GM19324 (cell line): Measurements from ENCODE around the gene ZNF710.
"Not testable (repeated sequence)": the region's sequence is repeated elsewhere in the genome, so short reads cannot be mapped to it uniquely, and the experiment has no call there.

ENCODE experiments used
- ATAC-seq: cut with Tn5 transposase; IDR thresholded peaks from one replicate; pipeline ENCODE4 v1.9.1; 2021; ENCODE audit warnings: mild to moderate bottlenecking, moderate library complexity; ENCODE audit not compliant: unreplicated experiment, low FRiP score

The ZNF710 gene, protein sequence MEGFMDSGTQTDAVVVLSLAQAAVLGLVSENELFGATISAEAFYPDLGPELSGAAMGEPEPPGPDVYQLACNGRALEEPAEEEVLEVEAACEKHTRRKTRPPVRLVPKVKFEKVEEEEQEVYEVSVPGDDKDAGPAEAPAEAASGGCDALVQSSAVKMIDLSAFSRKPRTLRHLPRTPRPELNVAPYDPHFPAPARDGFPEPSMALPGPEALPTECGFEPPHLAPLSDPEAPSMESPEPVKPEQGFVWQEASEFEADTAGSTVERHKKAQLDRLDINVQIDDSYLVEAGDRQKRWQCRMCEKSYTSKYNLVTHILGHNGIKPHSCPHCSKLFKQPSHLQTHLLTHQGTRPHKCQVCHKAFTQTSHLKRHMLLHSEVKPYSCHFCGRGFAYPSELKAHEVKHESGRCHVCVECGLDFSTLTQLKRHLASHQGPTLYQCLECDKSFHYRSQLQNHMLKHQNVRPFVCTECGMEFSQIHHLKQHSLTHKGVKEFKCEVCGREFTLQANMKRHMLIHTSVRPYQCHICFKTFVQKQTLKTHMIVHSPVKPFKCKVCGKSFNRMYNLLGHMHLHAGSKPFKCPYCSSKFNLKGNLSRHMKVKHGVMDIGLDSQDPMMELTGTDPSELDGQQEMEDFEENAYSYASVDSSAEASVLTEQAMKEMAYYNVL

DNA sequence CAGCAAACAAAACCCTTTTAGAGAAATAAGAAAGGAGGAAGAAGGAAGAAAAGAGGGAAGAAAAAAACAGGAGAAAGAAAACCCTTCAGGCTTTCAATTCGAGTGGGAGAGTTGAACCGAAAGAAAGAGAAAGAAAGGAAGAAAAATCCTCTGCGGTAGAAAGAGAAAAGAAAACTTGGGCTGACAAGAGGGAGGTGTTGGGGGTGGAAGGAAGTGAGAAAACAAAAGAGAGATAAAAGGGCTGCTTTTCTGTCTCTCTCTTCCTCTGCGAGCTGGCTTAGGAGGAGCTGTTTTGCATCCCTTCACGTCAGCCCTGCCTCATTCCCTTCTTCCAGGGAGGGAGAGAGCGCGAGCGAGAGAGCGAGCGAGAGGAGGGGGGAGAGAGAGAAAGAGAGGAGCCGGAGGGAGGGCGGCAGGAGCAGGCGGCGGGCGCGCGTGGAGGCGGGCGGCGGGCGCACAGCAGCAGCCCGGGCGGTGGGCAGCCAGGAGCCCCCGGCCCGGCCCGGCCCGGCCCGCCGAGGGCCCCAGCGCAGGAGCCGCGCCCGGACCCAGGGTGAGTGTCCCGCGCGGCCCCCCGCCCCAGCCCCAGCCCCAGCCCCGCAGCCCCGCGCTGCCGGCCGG lies at the start of gene ZNF710:
ZNF710 (plus strand) TSS at position 263 of the 621 bp plus-strand sequence. CDS start 65,814 bp downstream, outside the sequence.
- ATAC-seq: peak; percentile 23

DNA sequence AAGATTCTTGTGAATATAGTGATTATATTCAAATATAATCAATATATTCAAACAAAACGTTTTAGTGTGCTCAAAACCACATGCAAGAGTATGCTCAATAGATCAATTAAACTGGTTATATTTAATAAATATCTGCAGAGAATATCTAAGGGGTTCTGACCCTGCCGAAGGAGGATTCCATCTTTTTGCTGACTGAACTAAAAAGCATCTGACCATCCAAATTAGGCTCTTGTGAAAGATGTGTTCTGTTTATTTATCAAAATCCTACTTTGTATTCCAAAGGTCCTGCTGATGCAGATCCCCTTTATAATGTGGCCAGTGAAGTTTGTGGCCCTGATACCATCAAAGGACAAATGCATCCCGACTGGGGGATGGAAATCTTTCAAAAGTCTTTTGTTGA lies 46.6 kb upstream of the ZNF710 start:
- ATAC-seq: no peak

DNA sequence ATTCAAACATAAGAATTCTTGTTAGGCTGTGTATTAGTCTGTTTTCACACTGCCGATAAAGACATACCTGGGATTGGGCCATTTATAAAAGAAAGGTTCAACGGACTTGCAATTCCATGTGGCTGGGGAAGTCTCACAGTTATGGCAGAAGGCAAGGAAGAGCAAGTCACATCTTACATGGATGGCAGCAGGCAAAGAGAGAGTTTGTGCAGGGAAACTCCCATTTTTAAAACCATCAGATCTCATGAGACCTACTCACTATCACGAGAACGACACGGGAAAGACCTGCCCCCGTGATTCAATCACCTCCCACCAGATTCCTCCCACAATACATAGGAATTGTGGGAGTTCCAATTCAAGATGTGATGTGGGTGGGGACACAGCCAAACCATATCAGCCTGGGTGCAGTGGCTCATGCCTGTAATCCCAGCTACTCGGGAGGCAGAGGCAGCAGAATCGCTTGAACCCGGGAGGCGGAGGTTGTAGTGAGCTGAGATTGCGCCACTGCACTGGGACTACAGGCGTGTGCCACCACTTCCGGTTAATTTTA lies 45.6 kb upstream of the ZNF710 start:
- ATAC-seq: not testable (repeated sequence)

DNA sequence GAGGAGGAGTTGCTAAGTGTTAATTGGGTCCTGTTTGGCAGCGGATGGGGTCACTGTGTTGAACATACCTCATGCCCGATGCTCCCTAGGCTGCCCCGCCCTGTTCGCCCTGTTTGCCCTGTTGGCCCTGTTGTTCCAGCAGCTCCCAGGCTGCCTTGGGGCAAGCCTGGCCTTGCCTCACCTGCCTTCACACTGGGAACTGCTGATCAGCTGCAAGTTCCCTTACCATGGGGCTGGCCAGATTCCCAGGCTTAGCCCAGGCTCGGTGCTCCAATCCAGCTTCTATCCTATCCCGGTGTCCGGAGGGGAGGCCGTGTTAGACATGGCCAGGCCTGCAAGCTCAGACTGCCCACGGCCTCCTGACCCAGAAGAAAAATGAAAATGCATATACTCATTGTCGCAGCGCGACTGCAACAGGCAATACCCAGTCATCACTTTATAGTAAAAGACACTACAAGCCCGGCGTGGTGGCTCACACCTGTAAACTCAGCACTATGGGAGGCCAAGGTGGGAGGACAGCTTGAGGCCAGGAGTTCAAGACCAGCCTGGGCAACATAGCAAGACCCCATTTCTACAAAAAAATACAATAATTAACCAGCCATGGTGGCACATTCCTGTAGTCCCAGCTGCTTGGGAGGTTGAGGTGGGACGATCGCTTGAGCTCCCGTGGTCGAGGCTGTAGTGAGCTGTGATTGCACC lies 42.9 kb upstream of the ZNF710 start:
- ATAC-seq: no peak

DNA sequence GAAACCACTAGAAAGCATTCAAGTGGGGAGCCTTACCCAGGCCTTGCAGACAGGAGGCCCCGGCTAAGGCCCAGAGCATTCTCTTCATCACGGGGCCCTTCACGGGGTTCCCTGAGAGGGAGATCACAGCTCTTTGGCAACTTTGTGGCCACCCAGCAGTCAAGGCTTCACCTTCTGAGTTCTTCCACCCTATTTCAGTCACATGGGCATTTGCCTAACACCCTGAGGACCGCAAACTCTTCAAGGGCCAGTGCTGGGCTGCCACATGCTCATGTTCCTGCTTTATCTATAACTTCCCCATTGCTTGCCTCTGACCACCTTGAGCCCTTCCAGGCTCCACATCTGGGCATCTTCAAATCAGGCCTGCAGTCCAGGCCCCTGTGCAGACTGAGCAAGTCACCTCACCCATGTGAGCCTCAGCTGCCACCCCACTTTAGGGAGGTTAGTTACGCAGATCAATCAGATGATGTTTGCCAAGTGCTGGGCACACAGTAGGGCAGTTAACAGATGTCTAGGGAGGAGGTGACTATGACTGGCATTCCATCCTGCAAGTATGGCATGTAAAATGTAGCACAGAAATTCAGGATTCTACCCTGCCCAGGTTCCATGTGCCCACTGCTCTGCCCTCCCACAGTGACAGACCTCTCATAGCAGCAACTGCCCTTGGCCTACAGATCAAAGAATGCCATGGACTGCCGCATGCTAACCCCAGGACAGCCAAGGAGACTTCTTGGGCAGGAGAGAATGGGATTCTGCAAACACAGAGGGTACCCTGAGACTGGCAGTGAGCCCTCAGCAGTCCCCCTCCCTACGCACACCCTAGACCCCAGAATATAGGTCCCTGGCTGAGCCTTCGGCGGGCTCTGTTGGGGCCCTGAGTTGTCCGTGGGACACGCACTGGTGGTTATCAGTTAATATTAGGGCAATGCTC lies 37.6 kb upstream of the ZNF710 start:
- no peak for ATAC-seq

DNA sequence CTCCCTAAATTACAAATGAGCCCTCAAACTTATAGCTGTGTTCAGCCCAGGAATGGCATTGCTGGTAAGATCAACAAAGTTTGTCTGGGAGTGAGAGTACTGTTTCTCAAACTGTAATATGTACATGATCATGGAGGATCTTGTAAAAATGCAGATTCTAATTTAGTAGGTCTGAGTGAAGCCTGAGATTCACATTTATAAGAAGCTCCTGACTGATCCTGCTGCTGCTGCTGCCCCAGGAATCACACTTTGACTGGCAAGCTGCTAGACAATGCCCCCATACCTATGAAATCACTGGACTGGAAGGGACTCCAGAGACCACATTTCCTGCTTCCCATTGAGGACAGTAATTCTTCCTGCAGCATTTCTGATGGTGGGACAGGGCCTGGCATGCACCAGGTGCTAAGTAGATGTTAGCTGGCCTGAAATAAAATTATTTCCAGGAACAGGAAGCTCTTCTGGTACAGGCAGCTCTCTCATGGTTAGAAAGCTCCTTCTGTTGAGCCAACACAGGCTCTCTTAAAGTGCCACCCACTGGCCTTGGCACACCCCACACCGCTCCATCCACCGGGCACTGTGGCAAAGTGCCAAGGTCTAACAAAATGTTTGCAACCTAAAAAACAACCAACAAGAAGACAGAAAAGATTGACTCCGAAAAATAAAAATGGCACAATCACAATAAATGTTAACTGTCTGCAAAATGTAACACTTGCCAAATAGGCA lies 36.7 kb upstream of the ZNF710 start:
- ATAC-seq: no peak

DNA sequence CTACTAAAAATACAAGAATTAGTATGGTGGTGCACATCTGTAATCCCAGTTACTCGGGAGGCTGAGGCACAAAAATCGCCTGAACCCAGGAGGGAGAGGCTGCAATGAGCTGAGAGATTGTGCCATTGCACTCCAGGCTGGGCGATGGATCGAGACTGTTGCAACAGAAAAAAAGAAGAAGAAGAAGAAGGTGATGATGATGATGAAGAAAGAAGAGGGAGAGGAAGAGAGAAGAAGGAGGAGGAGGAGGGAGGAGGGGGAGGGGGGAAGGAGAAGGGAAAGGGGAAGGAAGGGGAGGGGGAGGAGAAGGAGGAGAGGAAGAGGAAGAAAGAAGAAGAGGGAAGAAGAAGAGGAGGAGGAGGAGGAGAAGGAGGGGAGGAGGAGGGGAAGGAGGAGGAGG lies 33.2 kb upstream of the ZNF710 start:
- ATAC-seq: no peak

DNA sequence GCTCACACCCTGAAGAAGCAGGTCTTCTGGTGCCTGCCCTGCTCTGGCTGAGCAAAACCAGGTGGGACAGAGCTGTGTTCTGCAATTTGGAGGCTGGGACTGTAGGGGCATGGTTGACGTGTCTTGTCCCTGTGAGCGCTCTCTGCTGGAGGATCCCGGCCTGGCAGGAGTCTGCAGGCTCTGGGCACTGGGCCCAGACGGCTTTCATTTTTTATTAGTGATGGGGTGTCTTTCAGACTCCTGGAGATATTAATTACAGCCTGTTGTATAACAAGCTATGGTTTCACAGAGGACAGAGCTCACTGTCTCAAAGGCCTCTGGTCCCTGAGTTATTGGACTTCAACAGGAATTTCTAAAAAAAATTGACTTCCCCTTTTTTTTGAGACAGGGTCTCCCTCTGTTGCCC lies 29.5 kb upstream of the ZNF710 start:
- ATAC-seq: peak; percentile 62

DNA sequence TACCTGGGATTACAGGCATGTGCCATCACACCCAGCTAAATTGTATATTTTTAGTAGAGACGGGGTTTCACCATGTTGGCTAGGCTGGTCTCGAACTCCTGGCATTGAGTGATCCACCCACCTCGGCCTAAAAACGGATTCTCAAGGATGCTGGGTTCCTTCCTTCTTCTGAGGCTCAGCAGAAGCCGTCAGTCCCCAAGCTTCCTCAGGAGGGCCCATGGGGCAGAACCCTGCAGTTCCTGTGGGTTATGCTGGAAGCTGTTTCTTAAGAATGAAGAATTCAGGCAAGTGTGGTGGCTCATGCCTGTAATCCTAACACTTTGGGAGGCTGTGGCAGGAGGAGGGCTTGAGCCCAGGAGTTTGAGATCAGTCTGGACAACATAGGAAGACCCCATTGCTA lies 29.0 kb upstream of the ZNF710 start:
- no peak for ATAC-seq

DNA sequence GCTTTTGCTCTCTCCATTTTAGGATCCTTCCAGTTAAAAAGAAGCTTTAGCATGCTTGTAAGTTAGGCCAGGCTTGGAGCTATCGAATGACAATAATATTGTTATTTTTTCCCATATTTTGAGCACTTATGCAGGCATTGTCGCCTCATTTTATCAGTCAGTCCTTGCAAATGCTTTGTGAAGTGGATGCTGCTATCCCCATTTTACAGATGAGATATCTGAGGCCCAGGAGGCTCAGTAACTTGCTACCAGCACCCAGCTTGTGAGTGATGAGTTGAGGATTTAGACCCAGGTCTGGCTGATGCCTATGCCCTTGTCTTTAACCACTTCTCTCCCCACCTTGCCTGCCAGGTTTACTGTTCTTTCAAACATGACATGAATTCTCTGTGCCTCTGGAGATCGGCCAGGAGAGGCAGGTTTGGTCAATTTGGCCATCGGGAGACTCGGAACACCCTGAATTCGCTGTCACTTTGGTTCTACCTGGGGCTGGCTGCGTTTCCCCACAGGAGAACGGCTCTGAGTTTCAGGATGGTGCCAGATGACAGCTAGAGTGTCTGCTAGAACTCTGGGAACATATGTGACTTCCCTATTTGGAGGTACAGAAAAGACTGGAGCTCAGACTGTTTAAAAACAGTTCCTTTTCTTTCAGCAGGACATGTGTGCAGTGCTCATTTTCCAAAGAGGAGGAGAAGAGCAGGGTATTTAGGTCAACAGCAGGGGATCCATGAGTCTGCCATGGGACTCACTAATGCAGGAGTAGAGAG lies 25.5 kb upstream of the ZNF710 start:
- no peak for ATAC-seq

DNA sequence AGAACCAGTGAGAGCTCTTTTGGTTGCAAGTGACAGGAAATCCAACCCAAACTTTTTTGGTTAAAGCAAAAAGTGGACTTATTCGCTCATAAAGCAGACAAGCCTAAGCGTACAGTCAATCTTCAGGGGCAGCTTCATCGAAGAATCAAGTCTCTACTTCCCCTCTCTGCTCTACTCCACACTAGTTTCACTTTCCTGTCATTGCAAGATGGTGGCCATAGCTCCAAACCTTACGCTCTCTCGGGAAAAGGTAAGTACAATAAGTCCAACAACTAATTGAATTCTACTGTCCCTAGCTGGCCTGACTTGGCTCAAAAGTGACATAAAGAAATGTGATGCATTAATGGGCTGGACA lies 24.9 kb upstream of the ZNF710 start:
- ATAC-seq: no peak

DNA sequence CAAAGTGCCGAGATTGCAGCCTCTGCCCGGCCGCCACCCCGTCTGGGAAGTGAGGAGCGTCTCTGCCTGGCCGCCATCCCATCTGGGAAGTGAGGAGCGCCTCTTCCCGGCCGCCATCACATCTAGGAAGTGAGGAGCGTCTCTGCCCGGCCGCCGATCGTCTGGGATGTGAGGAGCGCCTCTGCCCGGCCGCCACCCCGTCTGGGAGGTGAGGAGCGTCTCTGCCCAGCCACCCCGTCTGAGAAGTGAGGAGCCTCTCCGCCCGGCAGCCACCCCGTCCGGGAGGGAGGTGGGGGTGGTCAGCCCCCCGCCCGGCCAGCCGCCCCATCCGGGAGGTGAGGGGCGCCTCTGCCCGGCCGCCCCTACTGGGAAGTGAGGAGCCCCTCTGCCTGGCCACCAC lies 23.3 kb upstream of the ZNF710 start:
- ATAC-seq: not testable (repeated sequence)

DNA sequence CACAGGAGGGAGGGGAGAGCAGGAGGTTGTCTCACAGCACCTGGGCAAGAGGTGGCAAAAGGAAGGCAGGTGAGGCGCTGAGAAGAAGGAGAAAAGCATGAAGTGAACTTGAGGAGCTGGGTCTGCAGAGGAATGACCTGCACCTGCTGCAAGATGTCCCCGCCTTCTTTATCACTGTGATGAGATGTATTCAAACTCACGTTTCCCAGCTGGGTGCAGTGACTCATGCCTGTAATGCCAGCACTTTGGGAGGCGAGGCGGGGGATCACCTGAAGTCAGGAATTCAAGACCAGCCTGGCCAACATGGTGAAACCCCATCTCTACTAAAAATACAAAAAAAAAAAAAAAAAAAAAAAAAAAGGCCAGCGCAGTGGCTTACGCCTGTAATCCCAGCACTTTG lies 22.2 kb upstream of the ZNF710 start:
- ATAC-seq: no peak

DNA sequence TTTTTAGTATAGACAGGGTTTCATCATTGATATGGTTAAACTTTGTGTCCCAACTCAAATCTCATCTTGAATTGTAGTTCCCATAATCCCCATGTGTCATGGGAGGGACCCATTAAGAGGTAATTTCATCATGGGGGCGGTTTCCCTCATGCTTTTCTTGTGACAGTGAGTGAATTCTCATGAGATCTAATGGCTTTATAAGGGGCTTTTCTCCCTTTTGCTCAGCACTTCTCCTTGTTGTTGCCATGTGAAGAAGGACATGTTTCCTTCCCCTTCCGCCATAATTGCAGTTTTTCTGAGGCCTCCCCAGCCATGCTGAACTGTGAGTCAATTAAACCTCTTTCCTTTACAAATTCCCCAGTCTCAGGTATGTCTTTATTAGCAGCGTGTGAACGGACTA lies 20.2 kb upstream of the ZNF710 start:
- ATAC-seq: no peak

DNA sequence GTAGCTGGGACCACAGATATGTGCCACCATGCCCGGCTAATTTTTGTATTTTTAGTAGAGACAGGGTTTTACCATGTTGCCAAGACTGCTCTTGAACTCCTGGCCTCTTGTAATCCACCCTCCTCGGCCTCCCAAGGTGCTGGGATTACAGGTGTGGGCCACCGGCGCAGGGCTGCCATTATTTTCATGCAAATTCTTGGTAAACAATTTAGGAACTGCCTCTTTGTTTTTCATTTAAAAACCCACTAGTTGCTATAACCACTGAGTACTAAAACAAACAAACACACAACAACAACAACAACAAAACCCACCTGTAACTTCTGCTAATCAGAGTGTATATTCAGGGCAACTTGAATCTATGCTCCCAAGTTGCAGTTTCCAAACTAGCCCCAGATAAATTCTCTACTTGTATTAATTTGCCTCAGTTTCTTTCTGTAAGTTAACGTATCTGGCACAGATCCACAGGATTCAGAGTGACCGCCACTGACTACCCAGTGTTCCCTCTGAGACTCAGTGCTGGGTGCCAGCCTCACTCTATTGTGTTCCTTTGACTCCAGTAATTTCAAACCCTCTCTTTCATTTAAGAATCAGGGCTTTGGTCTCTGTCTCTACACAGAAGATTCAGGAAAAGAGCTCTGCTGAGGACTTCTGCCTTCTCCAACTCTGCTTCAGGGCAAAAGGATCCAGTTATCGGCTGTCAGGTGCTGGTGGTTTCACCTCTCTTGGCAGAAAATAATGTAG lies 18.6 kb upstream of the ZNF710 start:
- no peak for ATAC-seq

DNA sequence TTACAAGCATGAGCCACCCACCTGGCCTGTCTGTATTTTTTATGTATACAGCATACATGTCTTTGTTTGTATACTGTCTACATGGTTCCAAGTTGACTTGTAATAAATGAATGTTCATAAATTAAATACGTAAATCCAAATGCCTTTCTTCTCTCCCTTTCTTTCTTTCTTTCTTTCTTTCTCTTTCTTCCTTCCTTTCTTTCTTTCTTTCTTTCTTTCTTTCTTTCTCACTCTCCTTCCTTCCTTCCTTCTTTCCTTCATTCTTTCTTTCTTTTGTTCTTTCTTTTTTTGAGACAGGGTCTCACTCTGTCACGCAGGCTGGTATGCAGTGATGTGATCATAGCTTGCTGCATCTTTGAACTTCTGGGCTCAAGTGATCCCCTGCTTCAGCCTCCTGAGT lies 17.1 kb upstream of the ZNF710 start:
- no peak for ATAC-seq

DNA sequence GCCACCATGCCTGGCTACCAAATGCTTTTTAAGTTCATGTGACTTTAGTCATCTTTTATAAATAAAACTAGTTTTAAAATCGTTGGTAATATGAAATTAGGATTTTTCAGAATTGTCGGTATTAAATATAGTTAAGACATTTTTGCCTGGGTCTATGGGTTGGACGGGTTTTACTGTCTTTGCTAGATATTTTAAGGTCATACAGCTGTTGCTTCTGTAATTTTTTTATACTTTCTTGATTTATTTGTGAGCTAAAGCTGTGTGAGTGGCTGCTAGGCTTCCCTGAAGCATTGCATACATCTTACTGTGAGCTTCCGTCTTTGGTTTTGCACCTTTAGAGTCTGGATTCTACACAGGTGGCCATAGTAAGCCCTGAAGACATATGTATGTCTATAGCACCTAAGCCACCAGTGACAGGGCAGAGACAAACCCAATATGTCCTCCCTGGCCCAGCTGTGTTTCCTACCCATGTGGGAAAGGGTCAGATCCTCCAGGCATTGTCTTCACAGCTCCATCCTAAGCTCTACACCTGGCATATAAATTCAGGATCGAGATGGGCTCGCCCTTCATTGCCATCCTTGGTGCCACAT lies 16.6 kb upstream of the ZNF710 start:
- ATAC-seq: no peak
